Uterus (tissue), 2 donors: Measurements from ENCODE around the gene ZNF628.

Experiments
- POLR2A ChIP-seq, 2 donors: fragments of 450-650 bp; IDR thresholded peaks; one replicate each; pipeline ENCODE4 v1.6.1; 2016; ENCODE audit warnings: antibody characterized with exemption in 2 of 2, mild to moderate bottlenecking in 1 of 2, moderate library complexity in 1 of 2
- TF ChIP-seq, protein P1 (sequence below), 4 experiments: fragments of 200-600 bp in 2 of 4; fragments of 450-650 bp in 2 of 4; sonication (generic) in 2 of 4; IDR thresholded peaks; one replicate each; pipeline ENCODE4 v1.5.1; 2016 to 2019; ENCODE audit warnings: antibody characterized with exemption in 4 of 4, mild to moderate bottlenecking in 2 of 4, moderate library complexity in 1 of 4

DNA sequence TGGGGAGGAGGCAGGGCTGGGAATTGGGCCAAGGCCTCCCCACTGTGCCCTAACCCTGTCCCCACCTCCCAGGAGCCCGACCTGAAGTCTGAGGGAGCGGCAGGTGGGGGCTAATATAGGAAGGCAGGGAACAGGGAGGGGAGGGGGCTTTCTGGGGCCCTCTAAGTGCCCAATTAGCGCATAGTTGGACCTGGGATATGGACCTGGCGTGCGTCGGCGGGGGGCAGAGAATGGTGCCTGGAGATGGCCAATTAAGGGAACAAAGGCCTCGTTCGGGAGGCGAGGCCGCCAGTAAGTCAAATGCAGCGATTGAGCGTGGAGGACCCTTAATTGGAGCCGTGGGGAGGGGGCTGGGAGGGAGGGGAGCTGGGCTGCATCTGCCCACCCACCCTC, 11.8 kb upstream of the ZNF628 start, which contains the start of gene C19orf85:
- TF ChIP-seq POLR2A (IDR thresholded peaks at IDR 0.05): no peak
- TF ChIP-seq, protein P1, sequence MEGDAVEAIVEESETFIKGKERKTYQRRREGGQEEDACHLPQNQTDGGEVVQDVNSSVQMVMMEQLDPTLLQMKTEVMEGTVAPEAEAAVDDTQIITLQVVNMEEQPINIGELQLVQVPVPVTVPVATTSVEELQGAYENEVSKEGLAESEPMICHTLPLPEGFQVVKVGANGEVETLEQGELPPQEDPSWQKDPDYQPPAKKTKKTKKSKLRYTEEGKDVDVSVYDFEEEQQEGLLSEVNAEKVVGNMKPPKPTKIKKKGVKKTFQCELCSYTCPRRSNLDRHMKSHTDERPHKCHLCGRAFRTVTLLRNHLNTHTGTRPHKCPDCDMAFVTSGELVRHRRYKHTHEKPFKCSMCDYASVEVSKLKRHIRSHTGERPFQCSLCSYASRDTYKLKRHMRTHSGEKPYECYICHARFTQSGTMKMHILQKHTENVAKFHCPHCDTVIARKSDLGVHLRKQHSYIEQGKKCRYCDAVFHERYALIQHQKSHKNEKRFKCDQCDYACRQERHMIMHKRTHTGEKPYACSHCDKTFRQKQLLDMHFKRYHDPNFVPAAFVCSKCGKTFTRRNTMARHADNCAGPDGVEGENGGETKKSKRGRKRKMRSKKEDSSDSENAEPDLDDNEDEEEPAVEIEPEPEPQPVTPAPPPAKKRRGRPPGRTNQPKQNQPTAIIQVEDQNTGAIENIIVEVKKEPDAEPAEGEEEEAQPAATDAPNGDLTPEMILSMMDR (IDR thresholded peaks at IDR 0.05): no peak
